Measurements from ENCODE around the gene CD300A. TPM values are rescaled to one million over a fixed set of nuclear protein-coding genes. Genes with fewer than 3 reads are reported as not detected.

The CD300A gene
- polyA plus RNA-seq, 4 donors = 1.0 to 1.4 (median 1.2) TPM

DNA sequence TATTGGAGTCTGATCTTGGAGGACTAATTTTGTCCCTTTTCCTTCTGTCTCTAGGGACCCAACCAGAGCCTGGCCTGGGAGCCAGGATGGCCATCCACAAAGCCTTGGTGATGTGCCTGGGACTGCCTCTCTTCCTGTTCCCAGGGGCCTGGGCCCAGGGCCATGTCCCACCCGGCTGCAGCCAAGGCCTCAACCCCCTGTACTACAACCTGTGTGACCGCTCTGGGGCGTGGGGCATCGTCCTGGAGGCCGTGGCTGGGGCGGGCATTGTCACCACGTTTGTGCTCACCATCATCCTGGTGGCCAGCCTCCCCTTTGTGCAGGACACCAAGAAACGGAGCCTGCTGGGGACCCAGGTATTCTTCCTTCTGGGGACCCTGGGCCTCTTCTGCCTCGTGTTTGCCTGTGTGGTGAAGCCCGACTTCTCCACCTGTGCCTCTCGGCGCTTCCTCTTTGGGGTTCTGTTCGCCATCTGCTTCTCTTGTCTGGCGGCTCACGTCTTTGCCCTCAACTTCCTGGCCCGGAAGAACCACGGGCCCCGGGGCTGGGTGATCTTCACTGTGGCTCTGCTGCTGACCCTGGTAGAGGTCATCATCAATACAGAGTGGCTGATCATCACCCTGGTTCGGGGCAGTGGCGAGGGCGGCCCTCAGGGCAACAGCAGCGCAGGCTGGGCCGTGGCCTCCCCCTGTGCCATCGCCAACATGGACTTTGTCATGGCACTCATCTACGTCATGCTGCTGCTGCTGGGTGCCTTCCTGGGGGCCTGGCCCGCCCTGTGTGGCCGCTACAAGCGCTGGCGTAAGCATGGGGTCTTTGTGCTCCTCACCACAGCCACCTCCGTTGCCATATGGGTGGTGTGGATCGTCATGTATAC lies 26.5 kb upstream of the CD300A start:
- no peak for DNase-seq (ENCODE audit: low read depth in 4 of 4, low spot score in 2 of 4)

DNA sequence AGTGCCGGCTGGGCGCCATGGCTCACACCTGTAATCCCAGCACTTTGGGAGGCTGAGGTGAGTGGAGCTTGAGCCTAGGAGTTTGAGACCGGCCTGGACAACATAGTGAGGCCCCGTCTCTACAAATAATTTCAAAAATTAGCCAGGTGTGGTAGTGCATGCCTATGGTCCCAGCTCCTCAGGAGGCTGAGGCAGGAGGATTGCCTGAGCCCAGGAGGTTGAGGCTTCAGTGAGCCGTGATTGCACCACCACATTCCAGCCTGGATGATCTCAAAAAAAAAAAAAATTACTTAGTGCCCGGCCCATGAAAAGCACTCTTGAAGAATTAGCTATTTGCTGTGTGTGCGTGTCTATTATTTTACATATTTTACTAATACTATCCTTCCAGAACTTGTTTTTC lies 24.9 kb upstream of the CD300A start:
- no peak for DNase-seq (ENCODE audit: low read depth in 4 of 4, low spot score in 2 of 4)

DNA sequence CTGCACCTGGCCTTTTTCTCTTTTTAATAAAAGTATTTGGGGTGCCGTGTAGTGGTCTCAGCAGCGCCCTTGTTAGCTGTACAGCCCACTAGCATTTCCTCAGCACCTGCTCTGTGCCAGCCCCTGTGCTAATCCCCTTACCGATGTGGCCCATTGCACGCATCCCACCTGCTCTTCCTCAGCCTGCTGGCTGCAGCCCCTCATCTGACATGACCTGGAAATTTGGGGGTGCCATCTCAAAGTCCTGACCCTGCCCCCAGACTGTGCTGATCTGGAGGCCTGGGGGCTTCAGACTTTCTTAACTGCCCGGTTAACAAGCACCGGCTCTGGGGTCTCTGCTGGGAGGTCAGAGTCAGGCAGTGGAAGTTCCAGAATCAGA lies 24.2 kb upstream of the CD300A start:
- no peak for DNase-seq (ENCODE audit: low read depth in 4 of 4, low spot score in 2 of 4)

DNA sequence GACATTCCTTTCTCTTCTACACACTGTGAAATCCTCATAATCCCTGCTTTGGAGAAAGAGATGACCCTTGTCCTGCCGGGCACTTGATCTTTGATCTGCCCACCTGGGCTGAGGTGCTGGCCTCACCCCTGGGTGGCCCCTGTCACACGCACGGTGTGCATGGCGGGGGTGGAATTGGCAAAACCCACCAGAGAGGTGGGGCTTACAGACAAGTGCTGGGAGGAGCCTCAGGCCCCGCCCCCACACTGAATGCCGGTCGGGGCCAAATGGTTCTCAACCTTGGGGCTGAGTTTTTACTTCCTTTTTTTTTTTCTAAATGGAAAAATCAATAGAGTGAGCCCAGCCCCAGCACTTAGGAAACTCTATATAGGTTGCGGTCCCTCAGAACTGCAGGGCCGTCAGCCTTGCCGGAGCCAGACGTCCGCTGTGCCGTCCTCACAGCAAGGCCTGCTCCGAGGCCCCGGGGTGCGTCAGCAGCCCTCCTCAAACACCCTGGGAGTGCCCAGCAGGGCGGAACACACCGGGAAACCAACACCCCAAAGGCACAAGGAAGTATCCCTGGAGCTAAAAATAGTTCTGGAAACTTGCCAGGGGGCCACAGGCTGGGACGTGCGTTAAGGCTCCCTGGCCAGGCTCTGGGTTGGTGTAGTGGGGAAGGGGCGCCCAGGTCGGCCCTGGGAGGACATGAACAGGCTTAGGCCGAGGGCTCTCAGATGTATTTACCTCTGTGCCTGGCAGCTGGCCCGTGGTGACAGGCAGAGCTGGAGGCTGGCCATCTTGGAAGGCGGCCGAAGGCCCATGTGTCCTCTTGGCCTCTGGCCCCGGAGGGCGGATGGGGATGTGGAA lies 23.5 kb upstream of the CD300A start:
- no peak for DNase-seq (ENCODE audit: low read depth in 4 of 4, low spot score in 2 of 4)

DNA sequence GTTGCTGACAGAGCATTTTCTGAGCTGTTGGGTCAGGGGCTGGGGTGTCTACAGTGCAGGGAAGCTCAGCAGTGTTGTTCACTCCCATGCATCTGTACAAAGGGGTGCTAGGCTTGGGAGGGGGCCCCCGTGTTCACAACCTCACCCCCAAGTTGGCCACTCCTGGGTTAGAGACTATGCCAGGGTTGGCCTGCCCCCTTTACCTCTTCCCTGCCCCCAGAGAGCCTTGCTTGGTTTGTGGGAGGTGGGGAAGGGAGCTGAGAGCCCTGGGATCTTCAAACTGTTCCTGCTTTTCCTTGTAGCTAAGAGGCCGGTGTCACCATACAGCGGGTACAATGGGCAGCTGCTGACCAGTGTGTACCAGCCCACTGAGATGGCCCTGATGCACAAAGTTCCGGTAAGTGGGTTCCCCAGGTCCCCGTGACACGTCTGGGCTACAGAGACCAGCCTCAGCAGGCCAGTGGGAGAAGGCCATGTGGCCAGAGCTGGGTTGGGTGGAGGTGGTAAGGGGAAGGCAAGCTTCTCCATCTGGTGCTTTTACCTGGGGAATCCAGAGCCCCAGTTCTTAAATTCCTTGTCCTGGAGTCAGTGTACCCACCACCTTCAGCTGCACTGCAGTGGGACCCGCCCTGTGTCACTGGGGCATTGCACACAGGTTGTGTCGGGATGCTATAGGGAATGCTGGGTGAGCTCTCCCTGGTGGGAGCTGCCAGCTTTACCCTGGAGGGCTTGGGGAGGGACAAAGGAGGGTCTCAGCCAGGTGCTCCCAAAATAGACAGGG lies 22.7 kb upstream of the CD300A start:
- DNase-seq (ENCODE audit: low read depth in 4 of 4, low spot score in 2 of 4) = no peak

DNA sequence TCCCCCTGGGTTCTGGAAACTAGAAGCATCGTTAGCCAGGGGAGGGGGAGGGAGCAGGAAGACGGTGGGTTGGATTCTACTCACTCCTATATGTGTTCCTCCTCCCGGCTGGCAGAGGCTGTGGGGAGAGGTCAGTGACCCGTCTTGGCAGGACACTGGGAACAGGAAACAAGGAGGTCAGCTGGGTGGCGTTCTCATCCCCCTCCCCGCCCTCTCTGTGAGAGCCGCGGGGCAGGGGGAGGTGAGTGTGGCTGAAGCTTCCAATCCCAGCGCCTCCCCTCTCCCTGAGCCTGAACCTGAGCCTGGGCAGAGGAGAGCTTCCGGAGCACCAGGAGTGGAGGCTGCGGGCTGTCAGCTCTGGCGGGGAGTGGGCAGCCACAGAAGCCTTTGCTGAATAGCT lies 22.0 kb upstream of the CD300A start:
- DNase-seq (ENCODE audit: low read depth in 4 of 4, low spot score in 2 of 4) = no peak

DNA sequence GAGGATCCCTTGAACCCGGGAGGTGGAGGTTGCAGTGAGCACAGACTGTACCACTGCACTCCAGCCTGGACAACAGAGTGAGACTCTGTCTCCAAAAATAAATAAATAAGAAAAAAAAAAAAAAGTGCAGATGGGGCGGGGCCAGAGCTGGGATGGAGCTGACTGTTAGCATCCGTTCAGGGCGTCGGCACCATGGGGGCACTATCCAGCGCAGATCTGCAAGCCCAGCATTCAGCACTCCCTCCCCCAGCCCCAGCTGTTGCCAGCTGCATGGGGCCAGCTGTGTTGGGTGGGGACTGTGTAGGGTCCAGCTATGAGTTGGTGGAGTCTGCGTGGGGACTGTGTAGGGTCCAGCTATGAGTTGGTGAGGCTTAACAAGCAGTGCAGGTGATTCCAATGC lies 21.3 kb upstream of the CD300A start:
- no peak for DNase-seq (ENCODE audit: low read depth in 4 of 4, low spot score in 2 of 4)

DNA sequence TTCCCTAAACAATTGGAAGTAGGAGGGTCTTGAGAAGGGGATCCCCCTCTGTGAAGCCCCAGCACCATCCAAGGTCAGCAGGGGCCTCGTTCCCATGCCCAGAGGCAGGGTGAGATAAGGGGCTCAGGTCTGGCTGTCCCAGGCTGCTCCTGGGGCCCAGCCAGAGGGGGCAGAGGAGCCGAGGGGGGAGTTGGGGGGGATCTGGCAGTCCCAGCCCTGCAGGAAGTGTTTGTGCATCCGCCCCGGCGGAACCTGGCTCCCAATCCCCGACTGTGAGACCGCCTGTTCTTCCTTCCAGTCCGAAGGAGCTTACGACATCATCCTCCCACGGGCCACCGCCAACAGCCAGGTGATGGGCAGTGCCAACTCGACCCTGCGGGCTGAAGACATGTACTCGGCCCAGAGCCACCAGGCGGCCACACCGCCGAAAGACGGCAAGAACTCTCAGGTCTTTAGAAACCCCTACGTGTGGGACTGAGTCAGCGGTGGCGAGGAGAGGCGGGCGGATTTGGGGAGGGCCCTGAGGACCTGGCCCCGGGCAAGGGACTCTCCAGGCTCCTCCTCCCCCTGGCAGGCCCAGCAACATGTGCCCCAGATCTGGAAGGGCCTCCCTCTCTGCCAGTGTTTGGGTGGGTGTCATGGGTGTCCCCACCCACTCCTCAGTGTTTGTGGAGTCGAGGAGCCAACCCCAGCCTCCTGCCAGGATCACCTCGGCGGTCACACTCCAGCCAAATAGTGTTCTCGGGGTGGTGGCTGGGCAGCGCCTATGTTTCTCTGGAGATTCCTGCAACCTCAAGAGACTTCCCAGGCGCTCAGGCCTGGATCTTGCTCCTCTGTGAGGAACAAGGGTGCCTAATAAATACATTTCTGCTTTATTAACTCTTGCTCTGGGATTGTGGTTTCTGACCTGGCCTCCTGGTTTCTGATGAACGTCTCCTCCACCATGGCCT lies 19.6 kb upstream of the CD300A start:
- DNase-seq (ENCODE audit: low read depth in 4 of 4, low spot score in 2 of 4) = no peak

DNA sequence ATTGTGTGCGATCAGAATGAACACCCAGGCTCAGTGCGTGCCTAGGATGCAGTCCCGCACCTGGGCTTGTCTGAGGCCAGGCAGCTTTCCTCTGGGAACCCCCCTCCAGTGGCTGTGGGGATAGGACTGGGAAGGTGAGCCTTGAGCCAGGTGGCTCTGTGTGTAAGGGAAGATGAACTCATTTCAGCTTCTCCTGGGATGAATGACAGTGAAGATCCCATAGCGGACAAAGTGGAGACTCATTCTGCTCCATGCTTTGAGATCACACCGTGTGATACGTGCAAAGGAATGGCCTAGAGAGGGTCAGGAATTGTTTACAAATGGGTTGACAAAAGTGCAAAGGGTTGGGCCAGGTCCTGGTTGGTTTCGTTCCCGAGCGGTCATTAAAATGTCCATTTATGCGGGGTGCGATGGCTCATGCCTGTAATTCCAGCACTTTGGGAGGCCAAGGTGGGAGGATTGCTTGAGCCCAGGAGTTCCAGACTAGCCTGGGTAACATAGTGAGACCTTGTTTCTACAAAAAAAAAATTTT lies 18.7 kb upstream of the CD300A start:
- no peak for DNase-seq (ENCODE audit: low read depth in 4 of 4, low spot score in 2 of 4)

DNA sequence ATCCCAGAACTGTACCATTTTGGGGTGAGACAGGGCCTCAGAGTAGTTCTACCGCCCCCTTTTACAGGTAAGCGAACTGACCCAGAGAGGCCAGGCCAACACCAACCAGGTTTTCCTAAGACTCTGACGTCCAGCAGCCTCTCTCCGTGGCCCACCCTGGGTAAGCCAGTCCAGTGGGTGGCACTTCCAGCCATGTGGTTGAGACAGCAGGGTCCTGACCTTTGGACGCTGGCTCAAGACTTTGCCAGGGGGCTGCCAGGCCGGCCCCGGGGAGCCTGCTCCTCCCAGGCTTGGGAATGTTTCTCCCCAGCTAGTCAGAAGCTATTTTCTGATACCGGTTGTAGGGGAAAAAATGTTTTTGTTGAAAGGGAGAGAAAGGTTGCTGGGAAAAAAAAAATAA lies 17.7 kb upstream of the CD300A start:
- no peak for DNase-seq (ENCODE audit: low read depth in 4 of 4, low spot score in 2 of 4)

DNA sequence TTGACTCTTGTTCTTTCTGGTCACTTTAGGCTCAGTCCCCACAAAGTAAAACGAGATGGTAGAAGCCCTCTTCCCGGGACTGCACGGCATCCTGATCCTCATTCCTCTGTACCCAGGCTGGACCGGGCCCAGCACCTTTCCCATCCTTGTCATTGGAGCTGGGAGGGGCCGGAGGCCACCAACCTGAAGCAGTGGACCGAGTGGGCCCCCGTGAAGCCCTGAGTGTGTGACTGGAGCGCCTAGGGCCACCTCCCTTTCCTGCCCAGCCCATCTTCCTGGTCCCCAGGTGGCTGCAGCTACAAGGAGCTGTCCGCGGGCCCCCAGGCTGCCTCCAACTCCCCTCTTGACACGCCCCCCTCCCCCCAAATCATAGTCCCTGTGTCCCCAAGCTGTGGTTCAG lies 17.1 kb upstream of the CD300A start:
- no peak for DNase-seq (ENCODE audit: low read depth in 4 of 4, low spot score in 2 of 4)

DNA sequence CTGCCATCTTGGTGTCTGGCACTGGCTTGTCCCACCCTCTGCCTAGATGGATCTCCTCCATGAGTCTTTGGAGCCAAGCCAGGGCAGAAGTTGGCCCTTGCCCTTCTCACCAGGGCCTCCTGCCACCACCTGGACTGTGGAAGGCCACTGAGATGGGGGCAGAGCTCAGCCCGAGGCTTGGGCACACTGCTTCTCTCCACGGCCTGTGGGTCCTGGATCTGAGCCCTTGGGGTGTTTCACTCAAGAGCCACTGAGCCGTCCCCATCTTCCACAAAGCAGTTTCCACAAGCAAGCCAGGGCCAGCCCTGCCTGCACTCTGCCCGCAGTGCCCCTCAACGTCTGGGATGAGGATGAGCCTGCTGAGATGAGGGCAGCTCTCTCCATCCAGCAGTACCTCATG lies 16.7 kb upstream of the CD300A start:
- no peak for DNase-seq (ENCODE audit: low read depth in 4 of 4, low spot score in 2 of 4)

DNA sequence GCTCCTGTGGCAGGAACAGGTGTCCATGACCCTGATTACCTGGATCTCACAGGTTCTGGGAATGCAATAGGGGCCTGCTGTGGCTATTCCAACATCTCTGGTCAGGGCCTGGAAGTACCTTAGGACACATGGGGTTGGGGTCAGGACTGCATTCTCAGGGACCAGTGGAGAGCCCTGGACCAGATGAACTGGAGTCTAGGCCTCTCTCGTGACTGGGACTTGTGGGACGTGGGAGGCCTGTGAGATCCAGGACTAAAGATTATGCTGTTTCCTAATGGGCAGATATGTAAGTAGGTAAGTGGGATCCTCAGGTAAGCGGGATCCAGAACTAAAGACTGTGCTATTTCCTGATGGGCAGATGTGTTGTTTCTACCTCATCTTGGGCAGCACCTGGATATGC lies 16.2 kb upstream of the CD300A start:
- DNase-seq (ENCODE audit: low read depth in 4 of 4, low spot score in 2 of 4) = no peak

DNA sequence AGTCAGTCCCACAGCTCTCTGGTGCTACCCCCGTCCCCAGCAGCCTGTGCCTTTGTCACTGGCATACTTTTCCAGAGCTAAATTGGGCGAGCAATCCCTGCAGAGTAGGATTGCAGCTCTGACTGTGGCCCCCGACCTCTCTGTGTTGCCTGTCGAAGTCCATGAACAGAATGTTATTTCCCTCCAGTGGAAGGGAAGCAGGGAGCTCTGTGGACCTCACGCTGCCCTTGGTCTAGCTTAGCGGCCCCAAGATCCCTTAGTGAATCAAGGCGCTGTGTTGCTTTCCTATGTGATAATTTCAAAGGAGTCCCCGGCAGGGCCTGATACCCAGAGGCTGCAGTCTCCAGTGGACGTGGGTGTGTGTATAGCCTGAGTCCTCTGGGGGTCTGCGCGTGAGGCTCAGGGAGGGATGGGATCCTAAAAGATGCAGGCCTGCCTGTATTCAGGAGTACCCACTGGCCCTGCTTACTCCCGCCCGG lies 15.5 kb upstream of the CD300A start:
- DNase-seq (ENCODE audit: low read depth in 4 of 4, low spot score in 2 of 4) = no peak

DNA sequence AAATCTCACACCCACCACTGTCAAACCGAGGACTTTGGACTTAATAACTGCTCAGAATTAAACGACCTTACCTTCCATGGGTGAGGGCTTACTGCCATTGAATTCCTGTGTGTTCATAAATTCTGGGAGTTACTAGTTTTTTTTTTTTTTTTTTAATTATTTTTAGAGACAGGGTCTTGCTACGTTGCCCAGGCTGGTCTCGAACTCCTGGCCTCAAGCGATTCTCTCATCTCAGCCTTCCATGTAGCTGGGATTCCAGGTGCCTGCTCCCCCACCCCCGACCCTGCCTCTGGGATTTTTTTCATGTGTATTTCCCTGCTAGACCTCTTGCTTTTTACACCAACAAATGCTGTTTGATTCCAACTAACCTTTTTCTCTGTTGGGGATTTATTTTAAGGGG lies 14.9 kb upstream of the CD300A start:
- no peak for DNase-seq (ENCODE audit: low read depth in 4 of 4, low spot score in 2 of 4)

DNA sequence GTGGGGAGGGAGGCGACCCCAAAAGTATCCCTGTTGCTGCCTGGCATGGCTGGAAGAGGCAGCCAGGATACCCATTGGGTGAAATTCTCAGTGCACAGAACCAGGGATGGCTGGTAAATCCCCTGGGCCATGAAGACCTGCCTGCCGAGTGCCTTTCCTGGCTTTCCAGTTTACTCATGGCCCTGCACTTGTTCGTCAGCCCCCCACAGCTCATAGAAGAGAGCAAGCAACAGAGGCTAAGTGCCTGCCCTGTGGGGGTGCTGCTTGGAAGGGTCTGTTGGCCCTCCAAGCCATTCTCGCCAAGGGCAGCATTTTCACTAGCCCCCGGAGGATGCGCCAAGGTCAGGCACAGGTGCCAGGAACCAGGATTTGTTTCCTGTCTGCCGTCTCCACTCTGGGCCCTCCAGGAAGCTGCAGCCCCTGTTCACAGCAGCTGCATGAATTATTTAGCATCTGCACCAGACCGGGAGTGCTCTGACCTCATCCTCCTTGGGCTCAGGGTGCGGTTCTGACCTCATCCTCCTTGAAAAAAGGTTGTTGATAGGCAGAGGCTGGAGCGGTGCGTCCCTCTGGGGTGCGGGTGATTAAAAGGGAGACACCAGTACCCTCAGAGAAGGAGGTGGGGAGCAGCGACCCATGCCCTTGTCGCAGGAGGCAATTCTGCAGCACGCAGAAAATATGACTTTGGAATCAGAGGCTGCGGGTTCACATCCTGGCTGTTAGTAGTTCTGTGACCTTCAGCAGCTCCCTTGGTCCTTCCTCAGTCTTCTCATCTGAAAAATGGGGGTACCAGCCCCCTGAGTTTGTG lies 14.2 kb upstream of the CD300A start:
- no peak for DNase-seq (ENCODE audit: low read depth in 4 of 4, low spot score in 2 of 4)

DNA sequence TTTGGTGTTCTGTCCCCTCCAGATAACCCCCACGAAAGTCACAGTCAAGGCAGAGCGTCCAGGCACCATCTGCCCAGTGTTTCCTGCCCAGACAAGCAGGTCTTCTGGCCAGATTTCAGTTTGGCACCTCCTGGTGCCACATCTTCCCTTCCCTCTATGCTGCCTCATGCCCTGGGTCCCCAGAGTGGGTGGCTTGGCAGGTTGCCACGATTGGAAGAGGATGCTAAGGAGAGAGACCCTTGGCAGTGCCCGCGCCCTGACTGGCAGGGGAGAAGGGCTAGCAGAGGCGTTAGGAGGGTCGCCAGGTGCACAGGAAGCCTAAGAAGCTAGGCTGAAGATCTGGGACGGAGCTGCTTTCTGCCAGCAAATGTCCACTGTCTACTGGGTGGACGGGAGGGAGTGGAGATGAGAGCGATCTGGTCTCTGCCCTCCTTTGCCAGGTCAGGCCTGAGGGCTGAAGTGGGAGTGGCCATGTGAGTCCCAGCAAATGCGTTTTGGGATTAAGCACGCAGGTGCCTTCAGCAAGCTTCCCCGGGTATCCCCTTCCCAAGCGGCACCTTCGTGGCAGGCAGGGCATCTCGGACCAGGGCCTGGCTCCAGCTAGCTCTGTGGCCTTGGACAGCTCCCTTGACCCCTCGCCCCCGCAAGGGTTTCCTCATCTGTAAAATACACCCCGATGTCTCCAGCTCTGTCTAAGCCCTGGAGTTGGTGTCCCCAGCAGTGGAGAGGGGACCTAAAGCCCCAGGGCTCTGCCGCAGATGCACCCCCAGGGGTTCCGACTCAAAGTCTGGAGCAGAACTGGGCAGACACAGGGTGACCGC lies 13.4 kb upstream of the CD300A start:
- no peak for DNase-seq (ENCODE audit: low read depth in 4 of 4, low spot score in 2 of 4)

DNA sequence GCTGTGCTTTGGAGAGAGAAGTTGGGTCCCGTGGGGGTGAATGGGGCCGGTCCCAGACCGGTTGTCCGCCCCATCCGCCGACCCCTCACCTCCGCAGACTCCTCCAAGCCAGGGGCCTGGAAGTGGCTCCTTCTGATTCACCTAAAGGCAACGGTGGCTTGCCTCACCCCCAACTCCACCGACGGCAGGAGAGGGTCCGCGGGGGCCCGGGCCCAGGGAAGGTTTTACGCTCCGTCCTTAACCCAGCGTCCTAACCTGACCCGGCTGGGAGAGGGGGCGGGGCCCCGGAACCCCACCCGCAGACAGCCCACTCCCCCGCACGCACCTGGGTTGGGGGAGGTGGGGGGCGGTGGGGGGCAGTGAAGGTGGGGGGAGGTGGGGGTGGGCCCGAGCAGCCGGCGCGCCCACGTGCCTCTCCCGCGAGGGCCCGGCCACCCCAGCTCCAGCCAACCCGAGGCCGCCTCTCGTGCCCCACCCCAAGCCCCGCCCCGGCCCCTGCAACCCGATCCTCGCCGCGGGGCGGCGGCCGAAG lies 12.7 kb upstream of the CD300A start:
- DNase-seq (ENCODE audit: low read depth in 4 of 4, low spot score in 2 of 4) = no peak

Measured in left renal cortex interstitium (tissue), 4 donors.